ENCODE data around the gene ROR1. TPM values are rescaled to one million over a fixed set of nuclear protein-coding genes. Genes with fewer than 3 reads are reported as not detected.

Gene ROR1
- polyA plus RNA-seq, 1 of the 3 experiments (the other 2 are of a cell fraction): 4.0 TPM

DNA sequence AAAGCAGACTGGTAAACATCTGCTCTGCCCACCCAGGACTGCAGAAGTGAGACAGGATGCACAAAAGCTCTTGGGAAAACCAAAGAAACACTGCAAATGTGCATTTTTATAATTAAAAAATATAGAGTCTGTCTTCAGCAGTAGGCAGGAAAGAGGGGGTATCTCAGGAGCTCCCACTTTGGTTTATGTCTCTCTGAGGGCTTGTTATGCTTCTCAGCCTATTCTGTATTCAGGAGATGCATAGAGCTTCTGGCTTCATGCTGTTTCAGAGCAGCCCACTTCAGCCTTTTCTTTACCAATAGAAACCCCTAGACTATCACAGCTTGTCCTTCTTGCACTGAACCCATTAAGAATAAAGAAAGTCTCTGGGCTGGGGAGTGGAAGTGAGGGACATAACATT is 148.0 kb downstream of the ROR1 start:
- Histone ChIP-seq H3K27ac (ENCODE audit: low read depth in 2 of 2, low read length in 1 of 2) (peak overlapping the region in 1 of 2 experiments; percentile 87; a peak in 2 of 4 replicates), H3K4me2 (no peak overlapping the region)
- POLR2A ChIA-PET: no interaction called here

More for the DNA sequence above, 148.0 kb downstream of the ROR1 start:
- no peak for TF ChIP-seq SIN3A (IDR thresholded peaks at IDR 0.05; ENCODE audit: borderline replicate concordance, low read depth, low read length)
- no peak for TF ChIP-seq JUND (IDR thresholded peaks at IDR 0.05)
- TF ChIP-seq EP300 (IDR thresholded peaks at IDR 0.05; ENCODE audit: borderline replicate concordance in 1 of 2, low read depth in 1 of 2, low read length in 1 of 2): no peak
- TF ChIP-seq FOXJ3 (CRISPR knock-in tag; IDR thresholded peaks at IDR 0.05): no peak
- no peak for TF ChIP-seq REST (IDR thresholded peaks at IDR 0.05; ENCODE audit: low read depth, low read length)
- TF ChIP-seq USF1 (IDR thresholded peaks at IDR 0.05; ENCODE audit: borderline replicate concordance, low read depth): no peak
- TF ChIP-seq MEF2A (IDR thresholded peaks at IDR 0.05; ENCODE audit: borderline replicate concordance, low read depth): no peak
- no peak for TF ChIP-seq SMC3 (IDR thresholded peaks at IDR 0.05; ENCODE audit: low read depth, low read length)
- no peak for TF ChIP-seq NFIC (IDR thresholded peaks at IDR 0.05; ENCODE audit: borderline replicate concordance)
- no peak for TF ChIP-seq RXRA (IDR thresholded peaks at IDR 0.05; ENCODE audit: borderline replicate concordance, low read depth)
- TF ChIP-seq CTCF (IDR thresholded peaks at IDR 0.05): no peak
- no peak for TF ChIP-seq MXI1 (IDR thresholded peaks at IDR 0.05; ENCODE audit: low read depth, low read length)
- TF ChIP-seq CHD2 (IDR thresholded peaks at IDR 0.05; ENCODE audit: low read length, partially characterized antibody): no peak
- Histone ChIP-seq H3K4me1 (ENCODE audit: control insufficient read depth in 1 of 2, insufficient read depth in 2 of 2, low read depth in 1 of 2, low read length in 1 of 2) (peaks cover 4 to 26% of the 10 kb centered on the region in 2 experiments; a peak in 3 of 4 replicates), H4K20me1 (ENCODE audit: insufficient read depth) (no peaks in the 10 kb centered on the region), H3K79me2 (ENCODE audit: insufficient read depth) (no peaks in the 10 kb centered on the region), H2AFZ (ENCODE audit: low read depth) (no peak overlapping the region), H3K9me3 (no peaks in the 10 kb centered on the region), H3K9ac (no peak overlapping the region), H3F3A (replicated peaks; ENCODE audit: insufficient read depth) (peaks cover 15% of the 10 kb centered on the region), H3K36me3 (replicated peaks in 1 of 2; ENCODE audit: control insufficient read depth in 1 of 2, insufficient read depth in 2 of 2, low read length in 1 of 2) (no peaks in the 10 kb centered on the region), H3K4me3 (ENCODE audit: low read depth in 2 of 2, low read length in 1 of 2) (no peak overlapping the region), H3K9me2 (no peaks in the 10 kb centered on the region), H3K27me3 (ENCODE audit: insufficient read depth) (no peaks in the 10 kb centered on the region)
- CTCF ChIA-PET: interaction anchor here (1.0 to 3.5 kb wide), 9 partner anchors 11 to 305 kb away, joined by 3 to 16 read pairs (median 3); partner anchors contain the start of gene ROR1
- no peak for DNase-seq
